GM23338 (cell line): ENCODE data around the gene NGF.

Experiments
- CREB1 ChIP-seq: fragments of 250-450 bp; sonication (Bioruptor Pico); IDR thresholded peaks from 2 replicates; pipeline ENCODE4 v1.5.0; 2020; ENCODE audit warnings: low read depth, mild to moderate bottlenecking, moderate library complexity
- ETS1 ChIP-seq: IDR thresholded peaks from 2 replicates; pipeline ENCODE4 v1.6.1; 2016; ENCODE audit warnings: antibody characterized with exemption
- EZH2 ChIP-seq: fragments of 200-600 bp; sonication (generic); IDR thresholded peaks from one replicate; pipeline ENCODE4 v1.8.0; 2017; ENCODE audit warnings: antibody characterized with exemption, mild to moderate bottlenecking, low read depth; ENCODE audit not compliant: unreplicated experiment
- EZH2phosphoT487 ChIP-seq: fragments of 200-600 bp; sonication (generic); IDR thresholded peaks from one replicate; pipeline ENCODE4 v1.8.1; 2018; ENCODE audit warnings: antibody characterized with exemption; ENCODE audit not compliant: unreplicated experiment
- JUNB ChIP-seq: IDR thresholded peaks from one replicate; pipeline ENCODE4 v1.6.1; 2016; ENCODE audit warnings: antibody characterized with exemption; ENCODE audit not compliant: unreplicated experiment
- NANOG ChIP-seq: IDR thresholded peaks from 2 replicates; pipeline ENCODE4 v1.6.1; 2016; ENCODE audit warnings: antibody characterized with exemption, borderline replicate concordance
- POLR2AphosphoS5 ChIP-seq: IDR thresholded peaks from 2 replicates; pipeline ENCODE4 v1.6.1; 2016; ENCODE audit warnings: antibody characterized with exemption, low read depth
- STAT1 ChIP-seq: IDR thresholded peaks from one replicate; pipeline ENCODE4 v1.6.1; 2016; ENCODE audit warnings: antibody characterized with exemption; ENCODE audit not compliant: unreplicated experiment
- ZNF114 ChIP-seq: fragments of 250-450 bp; sonication (Bioruptor Pico); IDR thresholded peaks from 2 replicates; pipeline ENCODE4 v1.5.0; 2020; ENCODE audit warnings: mild to moderate bottlenecking, moderate library complexity
- ZNF462 ChIP-seq: fragments of 250-450 bp; sonication (Bioruptor Pico); IDR thresholded peaks from 2 replicates; pipeline ENCODE4 v1.5.0; 2020; ENCODE audit warnings: mild to moderate bottlenecking, moderate library complexity
- TF ChIP-seq, protein P1 (sequence below): IDR thresholded peaks from one replicate; pipeline ENCODE4 v1.6.1; 2018; ENCODE audit warnings: antibody characterized with exemption; ENCODE audit not compliant: unreplicated experiment
- TF ChIP-seq, protein P2 (sequence below), 2 experiments: fragments of 200-600 bp in 1 of 2; sonication (generic) in 1 of 2; conservative IDR thresholded peaks; 2 replicates each; pipeline versions ENCODE4 v1.5.1 to v1.6.1; 2016 to 2017; ENCODE audit warnings: antibody characterized with exemption in 2 of 2, low read depth in 2 of 2, mild to moderate bottlenecking in 2 of 2, moderate library complexity in 1 of 2

- TF ChIP-seq, protein P1, sequence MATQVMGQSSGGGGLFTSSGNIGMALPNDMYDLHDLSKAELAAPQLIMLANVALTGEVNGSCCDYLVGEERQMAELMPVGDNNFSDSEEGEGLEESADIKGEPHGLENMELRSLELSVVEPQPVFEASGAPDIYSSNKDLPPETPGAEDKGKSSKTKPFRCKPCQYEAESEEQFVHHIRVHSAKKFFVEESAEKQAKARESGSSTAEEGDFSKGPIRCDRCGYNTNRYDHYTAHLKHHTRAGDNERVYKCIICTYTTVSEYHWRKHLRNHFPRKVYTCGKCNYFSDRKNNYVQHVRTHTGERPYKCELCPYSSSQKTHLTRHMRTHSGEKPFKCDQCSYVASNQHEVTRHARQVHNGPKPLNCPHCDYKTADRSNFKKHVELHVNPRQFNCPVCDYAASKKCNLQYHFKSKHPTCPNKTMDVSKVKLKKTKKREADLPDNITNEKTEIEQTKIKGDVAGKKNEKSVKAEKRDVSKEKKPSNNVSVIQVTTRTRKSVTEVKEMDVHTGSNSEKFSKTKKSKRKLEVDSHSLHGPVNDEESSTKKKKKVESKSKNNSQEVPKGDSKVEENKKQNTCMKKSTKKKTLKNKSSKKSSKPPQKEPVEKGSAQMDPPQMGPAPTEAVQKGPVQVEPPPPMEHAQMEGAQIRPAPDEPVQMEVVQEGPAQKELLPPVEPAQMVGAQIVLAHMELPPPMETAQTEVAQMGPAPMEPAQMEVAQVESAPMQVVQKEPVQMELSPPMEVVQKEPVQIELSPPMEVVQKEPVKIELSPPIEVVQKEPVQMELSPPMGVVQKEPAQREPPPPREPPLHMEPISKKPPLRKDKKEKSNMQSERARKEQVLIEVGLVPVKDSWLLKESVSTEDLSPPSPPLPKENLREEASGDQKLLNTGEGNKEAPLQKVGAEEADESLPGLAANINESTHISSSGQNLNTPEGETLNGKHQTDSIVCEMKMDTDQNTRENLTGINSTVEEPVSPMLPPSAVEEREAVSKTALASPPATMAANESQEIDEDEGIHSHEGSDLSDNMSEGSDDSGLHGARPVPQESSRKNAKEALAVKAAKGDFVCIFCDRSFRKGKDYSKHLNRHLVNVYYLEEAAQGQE, result no peak
- TF ChIP-seq EZH2phosphoT487, result no peak
- TF ChIP-seq, protein P2, sequence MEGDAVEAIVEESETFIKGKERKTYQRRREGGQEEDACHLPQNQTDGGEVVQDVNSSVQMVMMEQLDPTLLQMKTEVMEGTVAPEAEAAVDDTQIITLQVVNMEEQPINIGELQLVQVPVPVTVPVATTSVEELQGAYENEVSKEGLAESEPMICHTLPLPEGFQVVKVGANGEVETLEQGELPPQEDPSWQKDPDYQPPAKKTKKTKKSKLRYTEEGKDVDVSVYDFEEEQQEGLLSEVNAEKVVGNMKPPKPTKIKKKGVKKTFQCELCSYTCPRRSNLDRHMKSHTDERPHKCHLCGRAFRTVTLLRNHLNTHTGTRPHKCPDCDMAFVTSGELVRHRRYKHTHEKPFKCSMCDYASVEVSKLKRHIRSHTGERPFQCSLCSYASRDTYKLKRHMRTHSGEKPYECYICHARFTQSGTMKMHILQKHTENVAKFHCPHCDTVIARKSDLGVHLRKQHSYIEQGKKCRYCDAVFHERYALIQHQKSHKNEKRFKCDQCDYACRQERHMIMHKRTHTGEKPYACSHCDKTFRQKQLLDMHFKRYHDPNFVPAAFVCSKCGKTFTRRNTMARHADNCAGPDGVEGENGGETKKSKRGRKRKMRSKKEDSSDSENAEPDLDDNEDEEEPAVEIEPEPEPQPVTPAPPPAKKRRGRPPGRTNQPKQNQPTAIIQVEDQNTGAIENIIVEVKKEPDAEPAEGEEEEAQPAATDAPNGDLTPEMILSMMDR (conservative IDR thresholded peaks at IDR 0.05; ENCODE audit: low read depth in 2 of 2), result no peak; a peak in 2 of 4 replicates
- TF ChIP-seq POLR2AphosphoS5, result no peak
- no peak for TF ChIP-seq EZH2
- no peak for TF ChIP-seq ETS1
- TF ChIP-seq NANOG, result no peak
- TF ChIP-seq JUNB, result no peak
- TF ChIP-seq CREB1 (CRISPR knock-in tag), result no peak
- no peak for TF ChIP-seq ZNF462 (CRISPR knock-in tag)
- no peak for TF ChIP-seq STAT1
- TF ChIP-seq ZNF114 (CRISPR knock-in tag), result no peak
Observed at GRCh38 chr1:115338457-115338820, 390 bp upstream of the NGF start.
